Activated B cell treated with CpG ODN at 0.5 μM for 24 hours (primary cell): Measurements from ENCODE around the gene STIMATE. TPM values are rescaled to one million over a fixed set of nuclear protein-coding genes. Genes with fewer than 3 reads are reported as not detected.

Source experiments
- ATAC-seq: fragments of 200-7000 bp; cut with Tn5 transposase; one replicate; pipeline ENCODE4 v1.10.0; 2021; ENCODE audit warnings: low read depth, mild to moderate bottlenecking, moderate library complexity
- CTCF ChIA-PET: fragments of 350-600 bp; sonication (Branson Sonifier 250); formaldehyde crosslinking; loops from one replicate; lab custom pipeline; 2021; ENCODE audit warnings: antibody characterized with exemption; lab: Charles Lee
- POLR2A ChIA-PET: fragments of 350-600 bp; sonication (Branson Sonifier 250); formaldehyde crosslinking; loops from one replicate; lab custom pipeline; 2021; ENCODE audit warnings: antibody characterized with exemption; lab: Charles Lee
- DNase-seq: peaks from one replicate; pipeline ENCODE4 v3.0.0; 2022
- H3K27ac Mint-ChIP-seq: one replicate; pipeline ENCODE4 v1.8.0; 2020; ENCODE audit warnings: mixed read lengths
- H3K27me3 Mint-ChIP-seq: one replicate; pipeline ENCODE4 v1.8.0; 2021; ENCODE audit warnings: mixed read lengths
- H3K36me3 Mint-ChIP-seq: one replicate; pipeline ENCODE4 v1.8.0; 2021; ENCODE audit warnings: low read depth, mixed read lengths
- H3K4me1 Mint-ChIP-seq: one replicate; pipeline ENCODE4 v1.8.0; 2021; ENCODE audit warnings: mixed read lengths
- H3K4me3 Mint-ChIP-seq: one replicate; pipeline ENCODE4 v1.8.0; 2020; ENCODE audit warnings: mild to moderate bottlenecking, mixed read lengths
- H3K9me3 Mint-ChIP-seq: one replicate; pipeline ENCODE4 v1.8.0; 2020; ENCODE audit warnings: mixed read lengths
- CTCF ChIP-seq: fragments of 200-600 bp; IDR thresholded peaks from one replicate; pipeline ENCODE4 v1.8.0; 2022; ENCODE audit warnings: antibody characterized with exemption, mild to moderate bottlenecking
- intact Hi-C: fragments of 100-400 bp; cut with micrococcal nuclease; formaldehyde crosslinking; loops from one replicate; pipeline ENCODE4 v1.15.1; 2024
- total RNA-seq: library from RNA; stranded (reverse); gene quantifications from 2 replicates; pipeline ENCODE4 v1.2.3, GENCODE V29; 2022

STIMATE gene
- total RNA-seq, 1 donor from 2014 or later = 25.8 TPM

GRCh38 chr3:52891615-52892081 lies 5.7 kb downstream of the STIMATE start:
- ChIA-PET POLR2A (no interaction called here), CTCF (no interaction called here)
- Mint-ChIP-seq H3K4me3 (peak overlapping the region; percentile 7), H3K36me3 (peaks cover 6% of the 10 kb centered on the region), H3K9me3 (no peaks in the 10 kb centered on the region), H3K4me1 (peaks cover 56% of the 10 kb centered on the region), H3K27me3 (no peaks in the 10 kb centered on the region), H3K27ac (peak overlapping the region; percentile 59)
- ATAC-seq = peak; percentile 64
- DNase-seq = no peak
- intact Hi-C loops = no loop called here
- TF ChIP-seq CTCF = no peak

GRCh38 chr3:52891164-52891563 lies 6.2 kb downstream of the STIMATE start:
- H3K27me3 Mint-ChIP-seq = no peaks in the 10 kb centered on the region
- no peak overlapping the region for H3K4me3 Mint-ChIP-seq
- no peaks in the 10 kb centered on the region for H3K9me3 Mint-ChIP-seq
- H3K36me3 Mint-ChIP-seq = peaks cover 6% of the 10 kb centered on the region
- H3K4me1 Mint-ChIP-seq = peaks cover 51% of the 10 kb centered on the region
- CTCF ChIA-PET = no interaction called here
- POLR2A ChIA-PET = no interaction called here
- DNase-seq (no peak), ATAC-seq (peak; percentile 47)
- no peak for TF ChIP-seq CTCF
- intact Hi-C loops = no loop called here
- H3K27ac Mint-ChIP-seq = peak overlapping the region; percentile 59

- Mint-ChIP-seq H3K27ac (peak overlapping the region; percentile 59), H3K4me1 (peaks cover 46% of the 10 kb centered on the region), H3K36me3 (peaks cover 9% of the 10 kb centered on the region), H3K27me3 (no peaks in the 10 kb centered on the region), H3K4me3 (no peak overlapping the region), H3K9me3 (no peaks in the 10 kb centered on the region)
- ChIA-PET CTCF (no interaction called here), POLR2A (no interaction called here)
- no peak for TF ChIP-seq CTCF
- intact Hi-C loops = no loop called here
- no peak for DNase-seq
- ATAC-seq = peak; percentile 30
These were observed 6.6 kb downstream of the STIMATE start for GRCh38 chr3:52890735-52891134.

- POLR2A ChIA-PET = no interaction called here
- intact Hi-C loops = no loop called here
- Mint-ChIP-seq H3K9me3 (no peaks in the 10 kb centered on the region), H3K4me1 (peaks cover 38% of the 10 kb centered on the region), H3K36me3 (peaks cover 17% of the 10 kb centered on the region), H3K27ac (no peak overlapping the region), H3K27me3 (no peaks in the 10 kb centered on the region), H3K4me3 (no peak overlapping the region)
- ATAC-seq = no peak
- no peak for TF ChIP-seq CTCF
- CTCF ChIA-PET = no interaction called here
- no peak for DNase-seq
These were observed 7.4 kb downstream of the STIMATE start for GRCh38 chr3:52889901-52890300.

GRCh38 chr3:52887166-52887565 lies 10.2 kb downstream of the STIMATE start:
- Mint-ChIP-seq H3K27me3 (no peaks in the 10 kb centered on the region), H3K27ac (no peak overlapping the region), H3K4me3 (no peak overlapping the region), H3K36me3 (peaks cover 13% of the 10 kb centered on the region), H3K4me1 (peaks cover 15% of the 10 kb centered on the region), H3K9me3 (no peaks in the 10 kb centered on the region)
- POLR2A ChIA-PET = no interaction called here
- CTCF ChIA-PET = no interaction called here
- intact Hi-C loops = no loop called here
- DNase-seq (no peak), ATAC-seq (no peak)
- no peak for TF ChIP-seq CTCF
